Measurements from ENCODE around the gene CALML5. TPM values are rescaled to one million over a fixed set of nuclear protein-coding genes. Genes with fewer than 3 reads are reported as not detected.
A peak's percentile ranks its signal among the peaks of the same experiment; 100 is the strongest.

CALML5 gene
- total RNA-seq, 1 donor from 2014 or later: not detected

- Mint-ChIP-seq H3K27me3 (ENCODE audit: insufficient read depth, low read depth) (peaks cover 4% of the 10 kb centered on the region), H3K4me3 (no peak overlapping the region), H3K36me3 (no peaks in the 10 kb centered on the region), H3K27ac (peak overlapping the region; percentile 33), H3K4me1 (peaks cover 2% of the 10 kb centered on the region), H3K9me3 (peaks cover 11% of the 10 kb centered on the region)
- Histone ChIP-seq H3K4me2 (no peak overlapping the region), H3K27ac (no peak overlapping the region), H4K20me1 (ENCODE audit: low read depth) (no peaks in the 10 kb centered on the region), H3K4me3 (no peak overlapping the region), H3K27me3 (no peaks in the 10 kb centered on the region), H3K36me3 (peaks cover 5% of the 10 kb centered on the region), H2AFZ (replicated peaks) (no peak overlapping the region), H3K4me1 (peaks cover 7% of the 10 kb centered on the region), H3K9ac (no peak overlapping the region), H3K9me3 (ENCODE audit: low read depth) (peaks cover 10% of the 10 kb centered on the region), H3F3A (ENCODE audit: low read depth) (no peaks in the 10 kb centered on the region), H3K79me2 (ENCODE audit: low read depth) (no peaks in the 10 kb centered on the region)
- DNase-seq (ENCODE audit: low spot score): no peak
- no peak for TF ChIP-seq EZH2 (IDR thresholded peaks at IDR 0.05)
- TF ChIP-seq CTCF (IDR thresholded peaks at IDR 0.05): no peak
- no peak for TF ChIP-seq EZH2phosphoT487 (IDR thresholded peaks at IDR 0.05)
Observed at GRCh38 chr10:5546891-5547680, 47.7 kb upstream of the CALML5 start.

DNA sequence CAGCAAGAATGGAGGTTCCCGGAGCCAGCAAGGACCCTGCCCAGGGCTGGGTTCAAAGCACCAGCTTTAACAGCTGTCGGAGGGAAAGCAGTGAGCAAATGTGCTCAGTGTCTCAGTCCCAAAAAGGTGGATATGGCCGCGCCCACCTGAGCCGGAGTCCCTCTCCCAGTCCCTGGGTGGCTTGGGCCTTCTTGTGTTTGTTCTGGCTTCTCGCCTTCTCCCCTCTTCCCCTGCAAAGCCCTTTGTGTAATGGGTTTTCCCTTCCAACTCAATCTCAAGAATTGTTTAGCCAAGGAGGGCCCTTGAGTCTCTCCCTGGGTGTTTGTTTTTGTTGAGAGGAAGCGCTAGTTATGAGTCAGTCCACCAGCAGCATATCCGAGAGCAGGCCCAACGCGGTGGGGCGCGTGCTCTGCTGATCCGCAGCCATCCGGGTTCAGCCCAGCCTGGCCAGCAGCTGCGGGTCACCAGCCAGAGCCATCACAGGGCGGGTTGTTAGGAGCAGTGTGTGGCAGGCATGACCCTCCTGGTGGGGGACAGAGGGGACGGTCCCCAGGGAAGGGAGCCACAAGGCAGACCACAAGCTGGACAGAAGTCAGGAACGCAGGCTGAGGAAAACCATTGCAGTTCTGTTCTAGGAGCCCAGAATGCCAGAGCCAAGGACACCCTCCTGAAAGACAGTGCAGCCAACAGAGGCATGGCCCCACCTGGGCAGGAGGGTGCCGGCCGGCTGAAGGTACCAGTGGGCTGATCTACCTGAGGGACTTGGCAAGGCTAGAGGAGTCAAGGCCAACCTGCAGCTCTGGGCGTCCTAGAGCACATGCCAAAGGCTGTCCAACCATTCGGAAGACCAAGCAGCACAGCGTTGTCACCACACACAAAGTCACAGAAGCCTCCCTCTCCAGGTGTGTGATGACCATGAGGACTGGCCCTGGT lies 46.7 kb upstream of the CALML5 start:
- no peaks in the 10 kb centered on the region for H3K4me1 Mint-ChIP-seq
- H2AFZ ChIP-seq (replicated peaks): no peak overlapping the region
- H4K20me1 ChIP-seq (ENCODE audit: low read depth): no peaks in the 10 kb centered on the region
- TF ChIP-seq CTCF (IDR thresholded peaks at IDR 0.05) (no peak), EZH2 (IDR thresholded peaks at IDR 0.05) (no peak), EZH2phosphoT487 (IDR thresholded peaks at IDR 0.05) (no peak)
- no peak overlapping the region for H3K27ac ChIP-seq
- no peak overlapping the region for H3K4me3 ChIP-seq
- H3K9me3 Mint-ChIP-seq: peaks cover 17% of the 10 kb centered on the region
- no peaks in the 10 kb centered on the region for H3K36me3 Mint-ChIP-seq
- H3K9me3 ChIP-seq (ENCODE audit: low read depth): peaks cover 12% of the 10 kb centered on the region
- no peak for DNase-seq (ENCODE audit: low spot score)
- no peaks in the 10 kb centered on the region for H3K79me2 ChIP-seq (ENCODE audit: low read depth)
- H3K4me3 Mint-ChIP-seq: no peak overlapping the region
- no peak overlapping the region for H3K4me2 ChIP-seq
- H3K27me3 ChIP-seq: no peaks in the 10 kb centered on the region
- no peak overlapping the region for H3K9ac ChIP-seq
- peak overlapping the region; percentile 33 for H3K27ac Mint-ChIP-seq
- peaks cover 4% of the 10 kb centered on the region for H3K27me3 Mint-ChIP-seq (ENCODE audit: insufficient read depth, low read depth)
- peaks cover 7% of the 10 kb centered on the region for H3K4me1 ChIP-seq
- no peaks in the 10 kb centered on the region for H3F3A ChIP-seq (ENCODE audit: low read depth)
- H3K36me3 ChIP-seq: peaks cover 5% of the 10 kb centered on the region

DNA sequence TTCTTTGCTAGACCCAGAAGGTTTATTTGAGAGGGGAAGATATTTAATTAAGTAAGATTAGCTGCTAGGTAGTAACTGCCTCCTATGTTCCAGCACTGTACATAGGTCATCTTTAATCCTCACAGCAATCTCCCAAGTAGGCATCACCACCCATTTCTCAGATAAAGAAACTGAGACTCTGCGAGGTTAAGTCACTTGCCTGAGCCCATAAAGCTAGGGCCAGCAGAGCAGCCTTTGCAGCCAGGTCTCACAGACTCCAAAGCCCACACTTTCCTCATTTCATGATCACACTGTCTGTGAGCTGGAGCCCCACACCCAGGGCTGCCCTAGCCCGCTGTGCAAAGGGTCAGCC lies 46.0 kb upstream of the CALML5 start:
- Mint-ChIP-seq H3K36me3 (no peaks in the 10 kb centered on the region), H3K4me3 (no peak overlapping the region), H3K27ac (no peak overlapping the region), H3K4me1 (no peaks in the 10 kb centered on the region), H3K27me3 (ENCODE audit: insufficient read depth, low read depth) (peaks cover 4% of the 10 kb centered on the region), H3K9me3 (peaks cover 18% of the 10 kb centered on the region)
- peaks cover 7% of the 10 kb centered on the region for H3K4me1 ChIP-seq
- no peak overlapping the region for H3K4me2 ChIP-seq
- H3K27me3 ChIP-seq: no peaks in the 10 kb centered on the region
- no peak overlapping the region for H3K9ac ChIP-seq
- H3K4me3 ChIP-seq: no peak overlapping the region
- DNase-seq (ENCODE audit: low spot score): no peak
- no peak overlapping the region for H3K27ac ChIP-seq
- H3K36me3 ChIP-seq: peaks cover 5% of the 10 kb centered on the region
- no peaks in the 10 kb centered on the region for H4K20me1 ChIP-seq (ENCODE audit: low read depth)
- H3F3A ChIP-seq (ENCODE audit: low read depth): no peaks in the 10 kb centered on the region
- H3K79me2 ChIP-seq (ENCODE audit: low read depth): no peaks in the 10 kb centered on the region
- TF ChIP-seq EZH2 (IDR thresholded peaks at IDR 0.05): no peak
- no peak for TF ChIP-seq CTCF (IDR thresholded peaks at IDR 0.05)
- TF ChIP-seq EZH2phosphoT487 (IDR thresholded peaks at IDR 0.05): no peak
- H3K9me3 ChIP-seq (ENCODE audit: low read depth): peaks cover 12% of the 10 kb centered on the region
- H2AFZ ChIP-seq (replicated peaks): no peak overlapping the region

Measured in neural progenitor cell (in vitro differentiated cells).